K562 (cell line): ENCODE results near the gene APOL4. TPM values are rescaled to one million over a fixed set of nuclear protein-coding genes. Genes with fewer than 3 reads are reported as not detected.

Source experiments
- ATAC-seq: fragments of 200-7000 bp; cut with Tn5 transposase; 3 replicates; pipeline ENCODE4 v1.9.1; 2020; ENCODE audit warnings: moderate library complexity
- BruUV-seq: library from RNA; stranded (reverse); fragments of 400-500 nt; replicated peaks from 2 replicates; lab custom pipeline; 2021; lab: Mats Ljungman, UMichigan
- CTCF ChIA-PET: fragments of 300-600 bp; formaldehyde crosslinking; extraction: SDS; loops from one replicate; lab custom pipeline; 2021; ENCODE audit warnings: low intra/inter-chr PET ratio; lab: Yijun Ruan, JAX
- POLR2A ChIA-PET: fragments of 300-600, 350-650 bp; sonication (Branson Sonifier 250); formaldehyde crosslinking; extraction: SDS; loops from one replicate; lab custom pipeline; 2021; ENCODE audit warnings: antibody characterized with exemption, inconsistent platforms; lab: Yijun Ruan, JAX
- DNase-seq, 4 experiments: peaks; one replicate each; pipeline versions ENCODE4 v3.0.0 to v3.0.0-alpha.2; 2011 to 2018; ENCODE audit warnings: low spot score in 3 of 4, mixed read lengths in 3 of 4; ENCODE audit errors: extremely low read depth in 1 of 4
- FAIRE-seq: peaks from 2 replicates; lab custom pipeline; 2011; peaks lifted over from hg19 to GRCh38; lab: Jason Lieb, UNC
- H2AFZ ChIP-seq: 2 replicates; pipeline ENCODE4 v1.6.0; 2011; ENCODE audit warnings: low read depth, low read length, control low read depth, inconsistent platforms
- H3K27ac ChIP-seq: fragments of 200-600 bp; 3 replicates; pipeline ENCODE4 v1.8.0; 2011; ENCODE audit warnings: low read depth, mild to moderate bottlenecking, control low read depth, inconsistent platforms, low read length, moderate library complexity, mixed read lengths; ENCODE audit errors: extremely low read depth
- H3K27me3 ChIP-seq, 2 experiments: fragments of 300-600 bp in 1 of 2; 2 replicates in 1 of 2; 3 replicates in 1 of 2; pipeline versions ENCODE4 v1.6.0 to v1.8.0; 2011; ENCODE audit warnings: inconsistent platforms in 2 of 2, low read length in 2 of 2, mild to moderate bottlenecking in 1 of 2, mixed read lengths in 1 of 2, moderate library complexity in 1 of 2; ENCODE audit not compliant: control insufficient read depth in 2 of 2, insufficient read depth in 2 of 2
- H3K36me3 ChIP-seq: fragments of 300-600 bp; 3 replicates; pipeline ENCODE4 v1.8.0; 2011; ENCODE audit warnings: mild to moderate bottlenecking, low read length, inconsistent platforms; ENCODE audit not compliant: control insufficient read depth, insufficient read depth
- H3K4me1 ChIP-seq, 2 experiments: fragments of 200-600 bp in 1 of 2; replicated peaks in 1 of 2; 2 replicates in 1 of 2; 3 replicates in 1 of 2; pipeline versions ENCODE4 v1.5.1 to v1.8.0; 2011; ENCODE audit warnings: inconsistent platforms in 2 of 2, low read length in 2 of 2, mild to moderate bottlenecking in 1 of 2, mixed read lengths in 1 of 2, moderate library complexity in 1 of 2; ENCODE audit not compliant: control insufficient read depth in 2 of 2, insufficient read depth in 2 of 2
- H3K4me2 ChIP-seq: 2 replicates; pipeline ENCODE4 v1.6.1; 2011; ENCODE audit warnings: low read length, control low read depth, inconsistent platforms, mixed read lengths; ENCODE audit not compliant: insufficient read depth
- H3K4me3 ChIP-seq: fragments of 200-600 bp; sonication (generic), shearing (Covaris generic); 2 replicates; pipeline ENCODE4 v1.5.1; 2016; ENCODE audit warnings: control low read depth, inconsistent platforms
- H3K79me2 ChIP-seq: fragments of 200-600 bp; 3 replicates; pipeline ENCODE4 v1.8.0; 2011; ENCODE audit warnings: low read length, inconsistent platforms; ENCODE audit not compliant: control insufficient read depth, insufficient read depth
- H3K9ac ChIP-seq, 2 experiments: 2 replicates each; pipeline versions ENCODE4 v1.6.0 to v1.6.1; 2011; ENCODE audit warnings: low read depth in 2 of 2, low read length in 2 of 2, control low read depth in 1 of 2, inconsistent platforms in 1 of 2, mild to moderate bottlenecking in 1 of 2, mixed read lengths in 1 of 2; ENCODE audit not compliant: insufficient read depth in 1 of 2
- H3K9me1 ChIP-seq: one replicate; pipeline ENCODE4 v1.6.0; 2011; ENCODE audit warnings: inconsistent platforms, mild to moderate bottlenecking, low read length, moderate library complexity; ENCODE audit not compliant: control insufficient read depth, insufficient read depth
- H3K9me3 ChIP-seq: replicated peaks from 2 replicates; pipeline ENCODE4 v1.5.1; 2011; ENCODE audit warnings: low read depth, low read length, inconsistent platforms; ENCODE audit not compliant: control insufficient read depth, insufficient read depth
- H4K20me1 ChIP-seq: replicated peaks from 2 replicates; pipeline ENCODE4 v1.6.1; 2011; ENCODE audit warnings: low read length, inconsistent platforms, mixed read lengths; ENCODE audit not compliant: control insufficient read depth, insufficient read depth
- KLF13 ChIP-seq: fragments of 450-650 bp; IDR thresholded peaks from 2 replicates; pipeline ENCODE4 v1.6.1; 2016; ENCODE audit warnings: missing genetic modification characterization, low read depth, mild to moderate bottlenecking, missing compliant biosample characterization, moderate library complexity, borderline replicate concordance
- PHB ChIP-seq: fragments of 250-450 bp; sonication (Bioruptor Pico); IDR thresholded peaks from 2 replicates; pipeline ENCODE4 v1.5.0; 2021
- WGBS: fragments of 100-300 bp; shearing (Covaris generic); methylation state at CpG from one replicate; pipeline ENCODE4 v1.1.6; 2016; ENCODE audit warnings: low coverage, mixed read lengths; ENCODE audit not compliant: insufficient coverage; ENCODE audit errors: missing lambda C conversion rate; 5-methylcytosine and 5-hydroxymethylcytosine counted together
- in situ Hi-C: fragments of 300-500 bp; cut with MboI; formaldehyde crosslinking; loops from 4 replicates; pipeline ENCODE4 v1.15.0; 2018; ENCODE audit warnings: inconsistent platforms, mixed read lengths
- intact Hi-C: fragments of 100-400 bp; cut with micrococcal nuclease; formaldehyde crosslinking; loops from 2 replicates; pipeline ENCODE4 v1.14.2; 2022
- polyA plus RNA-seq, 8 experiments: library from polyadenylated mRNA; depleted of rRNA in 4 of 8; stranded (reverse) in 5 of 8; unstranded in 3 of 8; fragments of >200 nt; fragmentation: Nextera tagmentation in 2 of 8; fragmentation: Illumina TruSeq in 1 of 8; extraction: Ambion mirVana in 2 of 8; extraction: Trizol in 1 of 8; gene quantifications; 2 replicates each; pipeline versions ENCODE4 v1.2.1 to v1.2.3, GENCODE V29; 2011 to 2014; ENCODE audit warnings: inconsistent platforms in 1 of 8, missing spikeins in 1 of 8
- total RNA-seq, 7 experiments: library from RNA; depleted of rRNA in 6 of 7; stranded (reverse); fragments of >200 nt in 6 of 7; fragmentation: Illumina TruSeq in 2 of 7; extraction: Trizol in 2 of 7; gene quantifications; 2 replicates each; pipeline versions ENCODE4 v1.2.1 to v1.2.3, GENCODE V29; 2011 to 2021; ENCODE audit warnings: low replicate concordance in 1 of 7
- TF ChIP-seq, protein P1 (sequence below): sonication (generic); formaldehyde crosslinking; IDR thresholded peaks from 2 replicates; pipeline ENCODE4 v1.4.0; 2020; ENCODE audit warnings: mild to moderate bottlenecking, missing genetic modification reagents

Gene APOL4
- total and polyA plus RNA-seq, 9 of the 15 experiments (the other 6 are each of a cell fraction or from before 2014, with no cell fraction given) = 6.5 to 15.0 (median 9.8) TPM

DNA sequence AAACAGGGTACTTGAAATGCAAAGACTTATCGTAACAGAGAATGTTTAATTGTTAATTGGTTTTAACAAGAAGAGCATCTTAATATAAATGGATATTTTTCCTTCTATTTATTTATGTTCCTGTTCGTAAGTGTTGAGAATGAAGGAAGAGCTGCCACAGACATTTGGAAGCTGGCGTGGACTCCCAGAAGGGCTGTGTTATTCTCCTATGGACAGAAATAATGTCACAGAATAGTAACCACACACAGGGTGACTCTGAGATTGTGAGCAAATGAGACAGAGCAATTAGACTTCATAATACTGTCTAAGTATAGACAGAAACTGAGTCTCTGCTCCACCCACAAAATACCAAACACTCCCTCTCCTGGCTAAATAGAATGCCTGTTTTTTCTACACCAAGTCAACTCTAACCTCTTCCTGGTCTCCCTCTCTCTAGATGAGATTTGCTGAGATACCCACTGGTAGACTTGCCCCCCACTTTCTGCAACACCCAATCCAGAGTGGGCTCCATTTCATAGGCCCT, 47.1 kb downstream of the APOL4 start:
- Histone ChIP-seq H3K27ac (no peak overlapping the region), H3K27me3 (no peaks in the 10 kb centered on the region), H3K9me1 (no peaks in the 10 kb centered on the region), H3K79me2 (no peaks in the 10 kb centered on the region), H3K9me3 (no peaks in the 10 kb centered on the region), H3K4me3 (no peak overlapping the region), H4K20me1 (no peaks in the 10 kb centered on the region), H3K4me2 (no peak overlapping the region), H3K36me3 (no peaks in the 10 kb centered on the region), H3K9ac (no peak overlapping the region), H3K4me1 (peaks cover 13 to 16% of the 10 kb centered on the region in 2 experiments), H2AFZ (no peak overlapping the region)
- no peak for ATAC-seq
- POLR2A ChIA-PET = no interaction called here
- 95% methylated on average over 3 of the region's 3 CpGs for WGBS
- TF ChIP-seq KLF13 (no peak), PHB (CRISPR knock-in tag) (no peak)
- TF ChIP-seq, protein P1, sequence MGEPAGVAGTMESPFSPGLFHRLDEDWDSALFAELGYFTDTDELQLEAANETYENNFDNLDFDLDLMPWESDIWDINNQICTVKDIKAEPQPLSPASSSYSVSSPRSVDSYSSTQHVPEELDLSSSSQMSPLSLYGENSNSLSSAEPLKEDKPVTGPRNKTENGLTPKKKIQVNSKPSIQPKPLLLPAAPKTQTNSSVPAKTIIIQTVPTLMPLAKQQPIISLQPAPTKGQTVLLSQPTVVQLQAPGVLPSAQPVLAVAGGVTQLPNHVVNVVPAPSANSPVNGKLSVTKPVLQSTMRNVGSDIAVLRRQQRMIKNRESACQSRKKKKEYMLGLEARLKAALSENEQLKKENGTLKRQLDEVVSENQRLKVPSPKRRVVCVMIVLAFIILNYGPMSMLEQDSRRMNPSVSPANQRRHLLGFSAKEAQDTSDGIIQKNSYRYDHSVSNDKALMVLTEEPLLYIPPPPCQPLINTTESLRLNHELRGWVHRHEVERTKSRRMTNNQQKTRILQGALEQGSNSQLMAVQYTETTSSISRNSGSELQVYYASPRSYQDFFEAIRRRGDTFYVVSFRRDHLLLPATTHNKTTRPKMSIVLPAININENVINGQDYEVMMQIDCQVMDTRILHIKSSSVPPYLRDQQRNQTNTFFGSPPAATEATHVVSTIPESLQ = no peak
- FAIRE-seq = no peak
- in situ Hi-C loops (no loop called here), intact Hi-C loops (no loop called here)
- CTCF ChIA-PET = no interaction called here
- no TSS peak for BruUV-seq
- DNase-seq = no peak
